ENCODE results near the gene NADSYN1. TPM values are rescaled to one million over a fixed set of nuclear protein-coding genes. Genes with fewer than 3 reads are reported as not detected.

NADSYN1 gene
- total RNA-seq, 1 donor from 2014 or later = 87.9 TPM

- Histone ChIP-seq H3K9me3 (ENCODE audit: insufficient read depth, low read depth, low read length) (no peaks in the 10 kb centered on the region), H3K36me3 (ENCODE audit: insufficient read depth, low read length) (peaks cover 14% of the 10 kb centered on the region), H3K4me2 (ENCODE audit: low read length) (no peak overlapping the region), H3K27me3 (ENCODE audit: insufficient read depth, low read length) (no peaks in the 10 kb centered on the region), H3K9ac (ENCODE audit: low read length) (no peak overlapping the region), H3K4me1 (ENCODE audit: insufficient read depth, low read length) (peaks cover 2% of the 10 kb centered on the region), H3K79me2 (ENCODE audit: insufficient read depth, low read length) (no peaks in the 10 kb centered on the region), H3K4me3 (ENCODE audit: insufficient read depth, low read depth, low read length) (no peak overlapping the region), H4K20me1 (ENCODE audit: insufficient read depth, low read length) (peaks cover 5% of the 10 kb centered on the region), H3K27ac (ENCODE audit: low read depth, low read length) (no peak overlapping the region), H2AFZ (ENCODE audit: low read depth, low read length) (no peak overlapping the region)
- Mint-ChIP-seq H3K4me3 (ENCODE audit: unreplicated experiment) (no peak overlapping the region), H3K4me1 (ENCODE audit: low read depth, unreplicated experiment) (peaks cover under 1% of the 10 kb centered on the region), H3K27me3 (ENCODE audit: low read depth, unreplicated experiment) (no peaks in the 10 kb centered on the region), H3K9me3 (ENCODE audit: unreplicated experiment) (no peaks in the 10 kb centered on the region), H3K27ac (ENCODE audit: unreplicated experiment) (no peak overlapping the region), H3K36me3 (ENCODE audit: low read depth, unreplicated experiment) (peaks cover 45% of the 10 kb centered on the region)
- FAIRE-seq (no peak), DNase-seq (ENCODE audit: low read depth) (no peak)
- TF ChIP-seq EZH2 (IDR thresholded peaks at IDR 0.05; ENCODE audit: insufficient read depth, low read length) = no peak
- TF ChIP-seq CTCF (IDR thresholded peaks at IDR 0.05; ENCODE audit: insufficient read depth, low read depth, low read length) = no peak
Measured at GRCh38 chr11:71482746-71483364, 29.9 kb downstream of the NADSYN1 start.

GRCh38 chr11:71483692-71484091, 30.7 kb downstream of the NADSYN1 start:
- H3K9me3 ChIP-seq (ENCODE audit: insufficient read depth, low read depth, low read length) = no peaks in the 10 kb centered on the region
- H3K36me3 Mint-ChIP-seq (ENCODE audit: low read depth, unreplicated experiment) = peaks cover 46% of the 10 kb centered on the region
- H3K4me3 Mint-ChIP-seq (ENCODE audit: unreplicated experiment) = no peak overlapping the region
- no peak overlapping the region for H3K27ac ChIP-seq (ENCODE audit: low read depth, low read length)
- H3K36me3 ChIP-seq (ENCODE audit: insufficient read depth, low read length) = peaks cover 14% of the 10 kb centered on the region
- peaks cover 7% of the 10 kb centered on the region for H3K4me1 ChIP-seq (ENCODE audit: insufficient read depth, low read length)
- H4K20me1 ChIP-seq (ENCODE audit: insufficient read depth, low read length) = peaks cover 11% of the 10 kb centered on the region
- H3K4me2 ChIP-seq (ENCODE audit: low read length) = no peak overlapping the region
- TF ChIP-seq EZH2 (IDR thresholded peaks at IDR 0.05; ENCODE audit: insufficient read depth, low read length) = no peak
- TF ChIP-seq CTCF (IDR thresholded peaks at IDR 0.05; ENCODE audit: insufficient read depth, low read depth, low read length) = no peak
- H3K4me3 ChIP-seq (ENCODE audit: insufficient read depth, low read depth, low read length) = no peak overlapping the region
- no peaks in the 10 kb centered on the region for H3K79me2 ChIP-seq (ENCODE audit: insufficient read depth, low read length)
- H3K27me3 Mint-ChIP-seq (ENCODE audit: low read depth, unreplicated experiment) = no peaks in the 10 kb centered on the region
- no peaks in the 10 kb centered on the region for H3K27me3 ChIP-seq (ENCODE audit: insufficient read depth, low read length)
- no peak overlapping the region for H2AFZ ChIP-seq (ENCODE audit: low read depth, low read length)
- H3K27ac Mint-ChIP-seq (ENCODE audit: unreplicated experiment) = no peak overlapping the region
- no peaks in the 10 kb centered on the region for H3K9me3 Mint-ChIP-seq (ENCODE audit: unreplicated experiment)
- FAIRE-seq (no peak), DNase-seq (ENCODE audit: low read depth) (no peak)
- no peak overlapping the region for H3K9ac ChIP-seq (ENCODE audit: low read length)
- H3K4me1 Mint-ChIP-seq (ENCODE audit: low read depth, unreplicated experiment) = peaks cover 9% of the 10 kb centered on the region

All from astrocyte (in vitro differentiated cells and primary cell).